ENCODE data around the gene MAMDC4.

DNA sequence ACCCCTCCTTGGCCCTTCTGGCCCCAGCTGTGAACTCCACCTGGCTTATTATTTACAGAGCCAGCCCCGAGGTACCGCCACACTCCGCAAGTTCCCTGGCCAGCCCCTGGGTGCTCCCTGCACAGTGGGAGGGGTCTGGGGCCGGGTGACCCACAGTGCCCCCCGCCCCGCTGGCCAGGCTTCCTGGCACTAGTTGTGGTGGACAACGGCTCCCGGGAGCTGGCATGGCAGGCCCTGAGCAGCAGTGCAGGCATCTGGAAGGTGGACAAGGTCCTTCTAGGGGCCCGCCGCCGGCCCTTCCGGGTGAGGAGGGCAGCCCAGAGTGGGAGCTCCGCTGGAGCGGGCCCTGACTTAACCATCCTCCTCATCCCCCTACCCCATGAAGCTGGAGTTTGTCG is 3.9 kb downstream of the MAMDC4 start:
- TF ChIP-seq JUNB (IDR thresholded peaks at IDR 0.05; ENCODE audit: unreplicated experiment) (no peak), EZH2 (IDR thresholded peaks at IDR 0.05; ENCODE audit: low read depth, unreplicated experiment) (no peak), ZNF331 (CRISPR knock-in tag; IDR thresholded peaks at IDR 0.05; ENCODE audit: low read depth) (no peak), EZH2phosphoT487 (IDR thresholded peaks at IDR 0.05; ENCODE audit: unreplicated experiment) (no peak), POLR2AphosphoS5 (IDR thresholded peaks at IDR 0.05; ENCODE audit: low read depth) (no peak), STAT1 (IDR thresholded peaks at IDR 0.05; ENCODE audit: unreplicated experiment) (no peak), NANOG (IDR thresholded peaks at IDR 0.05; ENCODE audit: borderline replicate concordance) (no peak), CREB1 (CRISPR knock-in tag; IDR thresholded peaks at IDR 0.05; ENCODE audit: low read depth) (no peak), ZNF114 (CRISPR knock-in tag; IDR thresholded peaks at IDR 0.05) (no peak)
- TF ChIP-seq, protein P1, sequence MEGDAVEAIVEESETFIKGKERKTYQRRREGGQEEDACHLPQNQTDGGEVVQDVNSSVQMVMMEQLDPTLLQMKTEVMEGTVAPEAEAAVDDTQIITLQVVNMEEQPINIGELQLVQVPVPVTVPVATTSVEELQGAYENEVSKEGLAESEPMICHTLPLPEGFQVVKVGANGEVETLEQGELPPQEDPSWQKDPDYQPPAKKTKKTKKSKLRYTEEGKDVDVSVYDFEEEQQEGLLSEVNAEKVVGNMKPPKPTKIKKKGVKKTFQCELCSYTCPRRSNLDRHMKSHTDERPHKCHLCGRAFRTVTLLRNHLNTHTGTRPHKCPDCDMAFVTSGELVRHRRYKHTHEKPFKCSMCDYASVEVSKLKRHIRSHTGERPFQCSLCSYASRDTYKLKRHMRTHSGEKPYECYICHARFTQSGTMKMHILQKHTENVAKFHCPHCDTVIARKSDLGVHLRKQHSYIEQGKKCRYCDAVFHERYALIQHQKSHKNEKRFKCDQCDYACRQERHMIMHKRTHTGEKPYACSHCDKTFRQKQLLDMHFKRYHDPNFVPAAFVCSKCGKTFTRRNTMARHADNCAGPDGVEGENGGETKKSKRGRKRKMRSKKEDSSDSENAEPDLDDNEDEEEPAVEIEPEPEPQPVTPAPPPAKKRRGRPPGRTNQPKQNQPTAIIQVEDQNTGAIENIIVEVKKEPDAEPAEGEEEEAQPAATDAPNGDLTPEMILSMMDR (conservative IDR thresholded peaks at IDR 0.05; ENCODE audit: low read depth in 2 of 2): no peak
- TF ChIP-seq, protein P2, sequence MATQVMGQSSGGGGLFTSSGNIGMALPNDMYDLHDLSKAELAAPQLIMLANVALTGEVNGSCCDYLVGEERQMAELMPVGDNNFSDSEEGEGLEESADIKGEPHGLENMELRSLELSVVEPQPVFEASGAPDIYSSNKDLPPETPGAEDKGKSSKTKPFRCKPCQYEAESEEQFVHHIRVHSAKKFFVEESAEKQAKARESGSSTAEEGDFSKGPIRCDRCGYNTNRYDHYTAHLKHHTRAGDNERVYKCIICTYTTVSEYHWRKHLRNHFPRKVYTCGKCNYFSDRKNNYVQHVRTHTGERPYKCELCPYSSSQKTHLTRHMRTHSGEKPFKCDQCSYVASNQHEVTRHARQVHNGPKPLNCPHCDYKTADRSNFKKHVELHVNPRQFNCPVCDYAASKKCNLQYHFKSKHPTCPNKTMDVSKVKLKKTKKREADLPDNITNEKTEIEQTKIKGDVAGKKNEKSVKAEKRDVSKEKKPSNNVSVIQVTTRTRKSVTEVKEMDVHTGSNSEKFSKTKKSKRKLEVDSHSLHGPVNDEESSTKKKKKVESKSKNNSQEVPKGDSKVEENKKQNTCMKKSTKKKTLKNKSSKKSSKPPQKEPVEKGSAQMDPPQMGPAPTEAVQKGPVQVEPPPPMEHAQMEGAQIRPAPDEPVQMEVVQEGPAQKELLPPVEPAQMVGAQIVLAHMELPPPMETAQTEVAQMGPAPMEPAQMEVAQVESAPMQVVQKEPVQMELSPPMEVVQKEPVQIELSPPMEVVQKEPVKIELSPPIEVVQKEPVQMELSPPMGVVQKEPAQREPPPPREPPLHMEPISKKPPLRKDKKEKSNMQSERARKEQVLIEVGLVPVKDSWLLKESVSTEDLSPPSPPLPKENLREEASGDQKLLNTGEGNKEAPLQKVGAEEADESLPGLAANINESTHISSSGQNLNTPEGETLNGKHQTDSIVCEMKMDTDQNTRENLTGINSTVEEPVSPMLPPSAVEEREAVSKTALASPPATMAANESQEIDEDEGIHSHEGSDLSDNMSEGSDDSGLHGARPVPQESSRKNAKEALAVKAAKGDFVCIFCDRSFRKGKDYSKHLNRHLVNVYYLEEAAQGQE (IDR thresholded peaks at IDR 0.05; ENCODE audit: unreplicated experiment): no peak
- TF ChIP-seq, protein P3, sequence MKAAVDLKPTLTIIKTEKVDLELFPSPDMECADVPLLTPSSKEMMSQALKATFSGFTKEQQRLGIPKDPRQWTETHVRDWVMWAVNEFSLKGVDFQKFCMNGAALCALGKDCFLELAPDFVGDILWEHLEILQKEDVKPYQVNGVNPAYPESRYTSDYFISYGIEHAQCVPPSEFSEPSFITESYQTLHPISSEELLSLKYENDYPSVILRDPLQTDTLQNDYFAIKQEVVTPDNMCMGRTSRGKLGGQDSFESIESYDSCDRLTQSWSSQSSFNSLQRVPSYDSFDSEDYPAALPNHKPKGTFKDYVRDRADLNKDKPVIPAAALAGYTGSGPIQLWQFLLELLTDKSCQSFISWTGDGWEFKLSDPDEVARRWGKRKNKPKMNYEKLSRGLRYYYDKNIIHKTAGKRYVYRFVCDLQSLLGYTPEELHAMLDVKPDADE (IDR thresholded peaks at IDR 0.05): no peak

Data from GM23338 (cell line).